Neuron (in vitro differentiated cells): Measurements from ENCODE around the gene SCEL.
"Not testable (repeated sequence)": the region's sequence is repeated elsewhere in the genome, so short reads cannot be mapped to it uniquely, and the experiment has no call there.

Source experiments
- H2AFZ ChIP-seq: one replicate; pipeline ENCODE4 v1.6.1; 2013; ENCODE audit warnings: low read depth, mild to moderate bottlenecking, inconsistent platforms, low read length, moderate library complexity
- H3K27me3 ChIP-seq: one replicate; pipeline ENCODE4 v1.6.1; 2013; ENCODE audit warnings: low read length; ENCODE audit not compliant: insufficient read depth
- H3K36me3 ChIP-seq: one replicate; pipeline ENCODE4 v1.6.1; 2013; ENCODE audit warnings: low read length; ENCODE audit not compliant: insufficient read depth
- H3K4me1 ChIP-seq: one replicate; pipeline ENCODE4 v1.6.1; 2013; ENCODE audit warnings: low read length; ENCODE audit not compliant: insufficient read depth
- H3K4me3 ChIP-seq: 2 replicates; pipeline ENCODE4 v1.5.1; 2013; ENCODE audit warnings: mild to moderate bottlenecking, low read length, moderate library complexity
- H3K9me3 ChIP-seq: one replicate; pipeline ENCODE4 v1.6.1; 2013; ENCODE audit warnings: low read length

SCEL gene

GRCh38 chr13:77662831-77663230 lies 127.3 kb downstream of the SCEL start:
- H3K9me3 ChIP-seq, H2AFZ ChIP-seq, H3K36me3 ChIP-seq, H3K4me3 ChIP-seq, H3K4me1 ChIP-seq, H3K27me3 ChIP-seq: not testable (repeated sequence)

DNA sequence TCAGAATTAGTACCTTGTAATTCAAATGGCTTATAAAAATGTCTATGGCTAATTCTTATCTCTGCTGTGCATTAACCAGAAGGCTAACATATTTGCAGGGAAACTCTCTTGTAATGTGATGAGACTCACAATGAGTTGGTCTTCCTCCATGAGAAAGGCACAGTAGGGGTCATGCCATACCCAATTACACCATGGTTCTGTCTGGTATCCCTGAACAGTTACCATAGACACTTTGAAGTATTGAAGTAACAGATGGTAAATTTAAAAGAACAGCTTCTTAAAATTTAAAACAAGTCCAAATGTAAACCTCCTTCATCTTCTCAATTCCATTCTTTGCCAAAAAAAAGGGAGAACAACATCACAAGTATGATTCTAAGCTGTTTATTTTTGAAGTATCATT lies 139.3 kb downstream of the SCEL start:
- peaks cover 17% of the 10 kb centered on the region for H3K4me1 ChIP-seq
- H3K27me3 ChIP-seq = no peaks in the 10 kb centered on the region
- H3K36me3 ChIP-seq = no peaks in the 10 kb centered on the region

DNA sequence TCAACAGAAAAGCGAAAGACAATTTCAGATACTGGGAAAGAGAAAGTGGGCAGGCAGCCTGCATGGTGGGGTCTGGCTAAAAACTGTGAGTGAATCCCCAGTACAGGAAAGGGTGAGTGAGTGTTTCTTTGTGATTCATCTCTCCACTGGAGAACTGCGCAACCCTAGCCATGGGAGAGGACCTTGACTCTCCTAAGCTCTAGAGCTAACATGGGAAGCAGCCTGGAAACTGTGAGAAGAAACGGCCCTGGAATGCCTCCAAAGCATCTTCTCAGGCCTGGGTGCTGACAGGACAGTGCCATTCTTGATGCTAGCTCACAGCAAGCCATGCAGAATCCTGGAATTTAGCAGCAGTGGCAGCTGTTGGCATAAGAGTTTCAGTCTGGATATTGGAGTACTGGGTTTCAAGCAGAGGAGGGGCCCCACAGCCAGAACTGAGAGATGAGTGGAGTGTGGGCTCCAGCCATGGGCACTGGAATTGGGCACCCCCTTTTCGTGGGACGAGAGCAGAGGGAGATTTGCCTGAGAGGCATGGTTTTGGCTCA lies 143.3 kb downstream of the SCEL start:
- Histone ChIP-seq H3K9me3 (no peaks in the 10 kb centered on the region), H2AFZ (no peak overlapping the region), H3K27me3 (no peaks in the 10 kb centered on the region), H3K36me3 (no peaks in the 10 kb centered on the region), H3K4me1 (peaks cover 17% of the 10 kb centered on the region), H3K4me3 (no peak overlapping the region)

More for the DNA sequence above, 139.3 kb downstream of the SCEL start:
- no peak overlapping the region for H2AFZ ChIP-seq
- H3K4me3 ChIP-seq = no peak overlapping the region
- no peaks in the 10 kb centered on the region for H3K9me3 ChIP-seq

- H2AFZ ChIP-seq = no peak overlapping the region
- H3K36me3 ChIP-seq = no peaks in the 10 kb centered on the region
- H3K4me1 ChIP-seq = peaks cover 9% of the 10 kb centered on the region
- no peak overlapping the region for H3K4me3 ChIP-seq
- no peaks in the 10 kb centered on the region for H3K27me3 ChIP-seq
- H3K9me3 ChIP-seq = peaks cover 2% of the 10 kb centered on the region
Measured at GRCh38 chr13:77687799-77688198, 152.3 kb downstream of the SCEL start.

DNA sequence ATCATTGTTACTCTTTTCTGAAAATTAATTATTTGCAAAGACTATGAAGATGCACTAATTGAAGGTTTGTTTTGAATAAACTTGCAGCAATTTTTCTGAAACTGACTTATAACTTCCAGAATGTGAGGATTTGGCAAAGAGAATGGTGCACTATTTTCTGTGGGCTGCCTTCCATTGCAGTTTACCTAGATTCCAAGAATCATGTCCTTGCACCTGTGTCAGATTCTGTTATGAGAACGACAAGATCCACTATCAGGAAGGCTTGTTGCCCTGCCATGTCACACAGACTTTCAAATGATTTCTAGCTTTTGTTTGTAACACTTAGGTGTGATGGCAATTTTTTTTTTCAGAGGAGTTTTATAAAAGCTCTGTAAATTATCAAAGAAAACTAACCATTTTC lies 156.4 kb downstream of the SCEL start:
- H3K4me3 ChIP-seq = no peak overlapping the region
- no peaks in the 10 kb centered on the region for H3K36me3 ChIP-seq
- peak overlapping the region; percentile 17 for H2AFZ ChIP-seq
- peaks cover 2% of the 10 kb centered on the region for H3K9me3 ChIP-seq
- no peaks in the 10 kb centered on the region for H3K27me3 ChIP-seq
- H3K4me1 ChIP-seq = peaks cover 40% of the 10 kb centered on the region

DNA sequence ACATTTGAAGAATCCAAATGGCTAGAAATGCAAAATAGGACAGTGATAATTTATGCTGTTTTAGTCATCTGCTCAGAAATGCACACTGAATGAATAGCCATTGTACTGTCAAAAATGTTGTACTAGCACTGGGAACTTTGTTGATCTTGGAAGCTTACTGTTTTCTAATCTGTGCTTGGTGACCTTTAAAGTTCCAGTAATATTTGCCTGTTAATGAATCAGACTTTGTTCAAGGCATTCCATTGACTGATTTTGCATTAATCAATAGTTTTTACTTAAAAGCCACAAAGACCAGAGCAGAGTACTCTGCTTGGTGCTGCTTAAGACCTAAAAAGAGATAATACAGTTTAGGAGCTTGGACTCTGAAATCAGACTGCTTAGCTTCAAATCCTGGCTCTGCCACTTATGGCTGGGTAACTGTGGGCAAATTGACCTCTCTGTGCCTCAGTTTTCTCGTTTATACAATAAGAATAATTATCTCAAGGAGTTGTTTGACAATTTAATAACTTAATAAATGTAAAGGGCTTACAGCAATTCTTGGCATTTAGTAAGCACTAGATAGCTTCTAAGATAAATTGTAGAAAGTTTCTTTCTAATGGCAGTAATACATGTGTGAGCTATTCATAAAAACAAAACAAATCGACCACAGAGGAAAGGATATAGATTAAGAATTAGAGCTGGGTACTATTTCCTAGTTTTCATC lies 157.4 kb downstream of the SCEL start:
- no peaks in the 10 kb centered on the region for H3K36me3 ChIP-seq
- peaks cover 43% of the 10 kb centered on the region for H3K4me1 ChIP-seq
- H3K27me3 ChIP-seq = no peaks in the 10 kb centered on the region
- no peak overlapping the region for H3K4me3 ChIP-seq
- no peak overlapping the region for H2AFZ ChIP-seq
- H3K9me3 ChIP-seq = peaks cover 2% of the 10 kb centered on the region

DNA sequence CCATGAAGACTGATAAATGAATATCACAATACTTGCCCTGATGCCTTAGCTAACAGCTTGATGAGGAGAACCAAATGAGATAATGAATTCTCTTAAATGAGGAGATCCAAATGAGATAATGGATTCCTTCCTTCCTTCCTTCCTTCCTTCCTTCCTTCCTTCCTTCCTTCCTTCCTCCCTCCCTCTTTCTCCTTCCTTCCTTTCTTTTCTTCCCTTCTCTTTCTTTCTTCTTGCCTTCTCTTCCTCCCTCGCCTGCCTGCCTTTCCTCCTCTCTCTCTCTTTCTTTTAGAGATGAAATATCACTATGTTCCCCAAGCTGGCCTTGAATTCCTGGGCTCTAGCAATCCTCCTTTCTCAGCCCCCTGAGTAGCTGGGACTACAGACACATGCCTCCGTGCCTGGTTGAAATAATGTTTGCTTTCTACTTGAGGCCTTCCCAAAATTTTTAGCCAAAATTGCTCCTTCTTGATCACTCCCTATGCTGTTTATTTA lies 158.0 kb downstream of the SCEL start:
- no peak overlapping the region for H3K4me3 ChIP-seq
- H3K4me1 ChIP-seq = peaks cover 43% of the 10 kb centered on the region
- peaks cover 2% of the 10 kb centered on the region for H3K9me3 ChIP-seq
- no peak overlapping the region for H2AFZ ChIP-seq
- H3K36me3 ChIP-seq = no peaks in the 10 kb centered on the region
- no peaks in the 10 kb centered on the region for H3K27me3 ChIP-seq
